Testis (tissue), 3 donors: ENCODE data around the gene EPHB1. TPM values are rescaled to one million over a fixed set of nuclear protein-coding genes. Genes with fewer than 3 reads are reported as not detected.

Source experiments
- DNase-seq: peaks from one replicate; pipeline ENCODE4 v3.0.0-alpha.2; 2019
- H3K27ac ChIP-seq, 2 donors: fragments of 200-600 bp; sonication (generic); one replicate each; pipeline ENCODE4 v1.5.1; 2019
- H3K27me3 ChIP-seq: fragments of 200-600 bp; sonication (generic); one replicate; pipeline ENCODE4 v1.5.1; 2019
- H3K36me3 ChIP-seq: fragments of 200-600 bp; sonication (generic); one replicate; pipeline ENCODE4 v1.5.1; 2017; ENCODE audit warnings: low read depth; ENCODE audit errors: missing control alignments
- H3K4me1 ChIP-seq: fragments of 200-600 bp; sonication (generic); one replicate; pipeline ENCODE4 v1.5.1; 2019
- H3K4me3 ChIP-seq, 2 donors: fragments of 200-600 bp; sonication (generic); one replicate each; pipeline ENCODE4 v1.5.1; 2017 to 2019
- H3K9me3 ChIP-seq: fragments of 200-600 bp; sonication (generic); one replicate; pipeline ENCODE4 v1.5.1; 2017
- CTCF ChIP-seq, 3 experiments: fragments of 450-650 bp in 2 of 3; fragments of 200-600 bp in 1 of 3; sonication (generic) in 1 of 3; IDR thresholded peaks; one replicate each; pipeline ENCODE4 v1.5.1; 2016 to 2019; ENCODE audit warnings: antibody characterized with exemption in 3 of 3, mild to moderate bottlenecking in 2 of 3, moderate library complexity in 1 of 3
- POLR2A ChIP-seq: fragments of 450-650 bp; IDR thresholded peaks from one replicate; pipeline ENCODE4 v1.6.1; 2017; ENCODE audit warnings: antibody characterized with exemption, mild to moderate bottlenecking, moderate library complexity
- WGBS, 2 donors: methylation state at CpG; one replicate each; pipeline ENCODE4 v1.1.5; 2018; 5-methylcytosine and 5-hydroxymethylcytosine counted together
- intact Hi-C: fragments of 100-400 bp; cut with DNase I; formaldehyde crosslinking; loops from one replicate; pipeline ENCODE4 v1.15.1; 2023; ENCODE audit warnings: low total_unique reads
- polyA plus RNA-seq: library from polyadenylated mRNA; stranded (reverse); fragments of 350-450 nt; fragmentation: Illumina TruSeq; extraction: RNeasy Lipid Tissue Mini Kit (QIAGEN cat#74804); gene quantifications from one replicate; pipeline ENCODE4 v1.2.3, GENCODE V29; 2014; ENCODE audit warnings: low read depth, low replicate concordance; ENCODE audit not compliant: insufficient read depth
- total RNA-seq, 2 donors: library from RNA; depleted of rRNA; stranded (reverse); fragments of >200 nt; gene quantifications; one replicate each; pipeline ENCODE4 v1.2.3, GENCODE V29; 2016

EPHB1 gene
- total and polyA plus RNA-seq, 3 donors from 2014 or later, result 20.8 to 37.1 (median 31.3) TPM

DNA sequence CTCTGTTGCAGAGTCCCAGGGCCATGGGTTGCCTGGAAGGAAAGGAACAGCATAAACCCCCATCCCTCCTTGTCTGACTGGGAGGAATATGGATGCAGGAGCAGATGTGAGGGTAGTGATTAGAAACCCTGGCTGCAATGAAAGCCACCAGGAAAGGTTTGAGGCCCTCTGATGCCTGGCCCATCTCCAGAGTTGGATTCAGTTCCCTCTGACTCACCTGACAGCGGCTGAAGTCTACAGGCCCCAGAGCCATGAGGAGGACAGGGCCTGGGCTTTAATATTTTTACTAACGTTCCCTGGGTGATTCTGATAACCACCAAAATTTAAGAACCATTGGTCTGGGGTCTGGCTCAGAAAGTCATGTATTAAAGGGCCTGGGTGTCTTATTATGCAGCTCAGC, 214.0 kb downstream of the EPHB1 start:
- WGBS, 2 donors, result 89 to 93% methylated on average over 2 of the region's 2 CpGs
- peaks cover 3% of the 10 kb centered on the region for H3K4me1 ChIP-seq
- no peak for DNase-seq
- no peak overlapping the region for H3K27ac ChIP-seq
- no peaks in the 10 kb centered on the region for H3K9me3 ChIP-seq
- intact Hi-C loops, result no loop called here
- no peaks in the 10 kb centered on the region for H3K27me3 ChIP-seq
- TF ChIP-seq CTCF (IDR thresholded peaks at IDR 0.05), result no peak
- no peak for TF ChIP-seq POLR2A
- no peaks in the 10 kb centered on the region for H3K36me3 ChIP-seq
- H3K4me3 ChIP-seq, result no peak overlapping the region

GRCh38 chr3:135012101-135012500, 217.0 kb downstream of the EPHB1 start:
- WGBS, 2 donors, result 94 to 96% methylated on average over 3 of the region's 3 CpGs
- no peak overlapping the region for H3K4me3 ChIP-seq
- H3K9me3 ChIP-seq, result no peaks in the 10 kb centered on the region
- intact Hi-C loops, result no loop called here
- peaks cover 3% of the 10 kb centered on the region for H3K4me1 ChIP-seq
- no peak overlapping the region for H3K27ac ChIP-seq
- no peaks in the 10 kb centered on the region for H3K27me3 ChIP-seq
- TF ChIP-seq POLR2A, result no peak
- no peak for TF ChIP-seq CTCF (IDR thresholded peaks at IDR 0.05)
- H3K36me3 ChIP-seq, result no peaks in the 10 kb centered on the region
- no peak for DNase-seq

DNA sequence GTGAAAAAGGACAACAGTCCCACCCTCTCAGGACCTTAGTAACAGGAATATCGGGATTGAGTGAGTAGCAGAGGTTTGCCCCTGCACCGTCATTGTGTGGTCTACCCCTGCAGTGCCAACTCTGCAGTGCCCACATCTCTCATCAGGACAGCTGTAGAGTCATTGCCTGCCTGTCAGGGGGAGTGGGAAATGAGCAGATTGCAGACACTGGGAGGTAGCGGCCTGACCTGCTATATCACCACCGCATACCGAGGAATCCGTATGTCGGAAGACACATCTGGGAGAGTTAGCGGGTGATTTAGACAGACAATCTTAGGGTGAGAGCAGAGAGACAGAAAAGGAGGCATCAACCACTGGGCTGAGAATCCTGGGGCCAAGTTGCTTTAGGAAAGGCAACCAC, 218.1 kb downstream of the EPHB1 start:
- no peak for DNase-seq
- WGBS, 2 donors, result 90 to 92% methylated on average over 8 of the region's 8 CpGs

DNA sequence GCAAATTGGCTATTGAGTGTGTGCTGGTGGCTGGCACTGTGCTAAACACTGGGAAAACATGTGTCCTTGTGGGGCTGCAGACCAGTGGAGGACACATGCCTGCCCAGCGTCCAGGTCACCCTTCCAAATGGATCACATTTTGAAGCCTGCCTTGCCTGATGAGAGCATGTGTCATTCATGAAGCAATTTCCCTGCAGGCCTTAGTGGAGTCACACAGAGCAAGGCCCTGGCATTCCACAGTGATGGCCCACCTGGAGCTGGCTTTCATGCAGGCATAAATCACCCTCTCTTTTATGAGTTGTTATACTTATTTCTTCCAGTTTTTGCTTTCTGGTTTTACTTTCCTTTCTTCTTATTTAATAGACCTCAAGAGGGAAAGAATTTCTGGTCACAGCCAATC, 219.5 kb downstream of the EPHB1 start:
- no peak for DNase-seq
- Histone ChIP-seq H3K9me3 (no peaks in the 10 kb centered on the region), H3K4me3 (no peak overlapping the region), H3K27me3 (no peaks in the 10 kb centered on the region), H3K36me3 (no peaks in the 10 kb centered on the region), H3K4me1 (no peaks in the 10 kb centered on the region), H3K27ac (no peak overlapping the region)
- TF ChIP-seq POLR2A, result no peak
- 0% methylated on average over 1 of the region's 1 CpG for WGBS, 2 donors
- intact Hi-C loops, result no loop called here

More for the DNA sequence above, 218.1 kb downstream of the EPHB1 start:
- intact Hi-C loops, result no loop called here
- Histone ChIP-seq H3K27ac (no peak overlapping the region), H3K4me1 (peaks cover 3% of the 10 kb centered on the region), H3K36me3 (no peaks in the 10 kb centered on the region), H3K27me3 (no peaks in the 10 kb centered on the region), H3K9me3 (no peaks in the 10 kb centered on the region), H3K4me3 (no peak overlapping the region)
- TF ChIP-seq CTCF (IDR thresholded peaks at IDR 0.05), result no peak
- TF ChIP-seq POLR2A, result no peak

DNA sequence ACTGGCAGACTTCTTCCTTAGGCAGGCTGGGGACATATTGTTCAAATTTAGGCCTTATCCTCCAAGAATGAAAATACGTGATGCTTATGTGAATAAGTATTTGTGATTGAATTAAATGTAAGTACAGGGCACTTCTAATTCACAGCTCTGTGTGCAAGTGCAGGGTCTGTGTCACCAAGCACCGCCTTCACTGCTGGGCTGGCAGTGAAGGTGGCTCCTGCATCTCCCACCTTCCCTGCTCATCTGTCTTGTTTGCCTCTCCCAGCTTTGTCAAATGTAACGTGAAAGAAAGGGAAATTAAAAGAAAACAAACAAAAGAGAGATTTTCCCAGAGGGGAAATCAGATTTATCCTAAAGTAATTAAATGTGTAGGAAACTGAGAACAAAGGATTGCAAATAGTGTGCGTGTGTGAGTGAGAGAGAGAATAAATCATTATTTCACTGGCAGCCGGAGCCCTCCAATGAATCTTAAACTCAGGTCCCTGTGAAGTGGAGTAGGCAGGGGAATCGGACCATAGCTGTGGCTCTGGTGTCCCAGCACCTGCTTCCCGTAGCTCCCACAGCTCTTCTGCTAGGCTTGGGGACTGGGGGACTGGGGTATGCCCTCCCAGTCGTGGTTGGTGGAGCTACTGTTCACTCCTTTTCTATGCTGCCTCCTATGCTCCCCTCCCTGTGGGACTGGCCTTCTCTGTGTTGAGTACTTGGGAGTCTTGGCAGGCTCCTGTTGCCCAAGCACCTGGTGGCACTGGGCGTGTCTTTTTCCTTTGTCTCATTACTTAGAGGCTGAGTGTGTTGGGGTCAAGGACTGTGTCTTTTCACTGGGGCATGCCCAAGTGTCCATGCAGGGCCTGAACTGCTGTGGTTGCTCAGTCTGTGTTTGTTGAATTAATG, 222.2 kb downstream of the EPHB1 start:
- intact Hi-C loops, result no loop called here
- Histone ChIP-seq H3K27ac (no peak overlapping the region), H3K4me3 (no peak overlapping the region), H3K4me1 (no peaks in the 10 kb centered on the region), H3K27me3 (no peaks in the 10 kb centered on the region), H3K36me3 (no peaks in the 10 kb centered on the region), H3K9me3 (no peaks in the 10 kb centered on the region)
- WGBS, 2 donors, result 71 to 77% methylated on average over 9 of the region's 9 CpGs
- no peak for DNase-seq
- TF ChIP-seq CTCF (IDR thresholded peaks at IDR 0.05) (no peak), POLR2A (no peak)
